DND-41 (cell line): ENCODE results near the gene NAALAD2.
"Not testable (repeated sequence)": the region's sequence is repeated elsewhere in the genome, so short reads cannot be mapped to it uniquely, and the experiment has no call there.

Source experiments
- CTCF ChIP-seq: IDR thresholded peaks from 2 replicates; pipeline ENCODE4 v1.5.1; 2012; ENCODE audit warnings: borderline replicate concordance, low read length, moderate library complexity, mild to moderate bottlenecking; ENCODE audit not compliant: poor library complexity, severe bottlenecking; ENCODE audit errors: extremely low read depth
- EZH2 ChIP-seq: IDR thresholded peaks from 3 replicates; pipeline ENCODE4 v1.6.1; 2012; ENCODE audit warnings: borderline replicate concordance, low read depth, mild to moderate bottlenecking, moderate library complexity, low read length, inconsistent platforms; ENCODE audit not compliant: severe bottlenecking

GRCh38 chr11:90239967-90240636 is 105.6 kb downstream of the NAALAD2 start:
- not testable (repeated sequence) for TF ChIP-seq CTCF, EZH2
